WTC11 (cell line): ENCODE measurements around the gene FITM1. TPM values are rescaled to one million over a fixed set of nuclear protein-coding genes. Genes with fewer than 3 reads are reported as not detected.

Source experiments
- ATAC-seq: fragments of 200-7000 bp; cut with Tn5 transposase; 2 replicates; pipeline ENCODE4 v1.10.0; 2021; ENCODE audit warnings: mild to moderate bottlenecking, moderate library complexity
- CTCF ChIA-PET: fragments of 300-600 bp; sonication (Branson Sonifier 250); formaldehyde crosslinking; loops from one replicate; lab custom pipeline; 2021; ENCODE audit warnings: antibody characterized with exemption; lab: Charles Lee
- POLR2A ChIA-PET: fragments of 350-600 bp; sonication (Branson Sonifier 250); formaldehyde crosslinking; loops from one replicate; lab custom pipeline; 2021; ENCODE audit warnings: antibody characterized with exemption; lab: Charles Lee
- DNase-seq: peaks from one replicate; pipeline ENCODE4 v3.0.0; 2021; ENCODE audit warnings: low spot score
- H3K27ac Mint-ChIP-seq: 2 replicates; pipeline ENCODE4 v1.8.0; 2021; ENCODE audit warnings: mixed read lengths
- H3K27me3 Mint-ChIP-seq: 2 replicates; pipeline ENCODE4 v1.8.0; 2021; ENCODE audit warnings: low read depth, mild to moderate bottlenecking, moderate library complexity, mixed read lengths
- H3K36me3 Mint-ChIP-seq: 2 replicates; pipeline ENCODE4 v1.8.0; 2021; ENCODE audit warnings: mixed read lengths
- H3K4me1 Mint-ChIP-seq: 2 replicates; pipeline ENCODE4 v1.8.0; 2022; ENCODE audit warnings: mixed read lengths
- H3K4me3 Mint-ChIP-seq: 2 replicates; pipeline ENCODE4 v1.8.0; 2021; ENCODE audit warnings: mild to moderate bottlenecking, moderate library complexity, mixed read lengths
- H3K9me3 Mint-ChIP-seq: 2 replicates; pipeline ENCODE4 v1.8.0; 2021; ENCODE audit warnings: mixed read lengths
- ATF1 ChIP-seq: sonication (generic); formaldehyde crosslinking; IDR thresholded peaks from 2 replicates; pipeline ENCODE4 v1.8.1; 2023; ENCODE audit warnings: mild to moderate bottlenecking, moderate library complexity, missing genetic modification reagents
- GTF2I ChIP-seq: fragments of 250-450 bp; sonication (Bioruptor Pico); conservative IDR thresholded peaks from 2 replicates; pipeline ENCODE4 v1.4.0; 2021; ENCODE audit warnings: mild to moderate bottlenecking
- HMGA2 ChIP-seq: fragments of 250-450 bp; sonication (Bioruptor Pico); IDR thresholded peaks from 2 replicates; pipeline ENCODE4 v1.4.0; 2021; ENCODE audit warnings: mild to moderate bottlenecking, moderate library complexity
- JUN ChIP-seq: sonication (generic); formaldehyde crosslinking; IDR thresholded peaks from 2 replicates; pipeline ENCODE4 v1.8.0; 2023; ENCODE audit warnings: mild to moderate bottlenecking, missing genetic modification reagents
- MLX ChIP-seq: sonication (generic); formaldehyde crosslinking; IDR thresholded peaks from 2 replicates; pipeline ENCODE4 v1.8.1; 2023; ENCODE audit warnings: mild to moderate bottlenecking, missing genetic modification reagents, moderate library complexity
- NR2C2 ChIP-seq: sonication (generic); formaldehyde crosslinking; IDR thresholded peaks from 2 replicates; pipeline ENCODE4 v1.8.0; 2022; ENCODE audit warnings: mild to moderate bottlenecking, missing genetic modification reagents
- PRDM15 ChIP-seq: sonication (generic); formaldehyde crosslinking; IDR thresholded peaks from 2 replicates; pipeline ENCODE4 v1.8.0; 2022; ENCODE audit warnings: missing genetic modification reagents
- PREB ChIP-seq: sonication (generic); formaldehyde crosslinking; IDR thresholded peaks from 2 replicates; pipeline ENCODE4 v1.8.1; 2022; ENCODE audit warnings: mild to moderate bottlenecking, missing genetic modification reagents, moderate library complexity, borderline replicate concordance
- RELA ChIP-seq: sonication (generic); formaldehyde crosslinking; IDR thresholded peaks from 2 replicates; pipeline ENCODE4 v1.8.1; 2022; ENCODE audit warnings: missing genetic modification reagents, mild to moderate bottlenecking, borderline replicate concordance
- SMAD3 ChIP-seq: sonication (generic); formaldehyde crosslinking; IDR thresholded peaks from 2 replicates; pipeline ENCODE4 v1.8.0; 2022; ENCODE audit warnings: missing genetic modification reagents, mild to moderate bottlenecking, borderline replicate concordance
- USF2 ChIP-seq: sonication (generic); formaldehyde crosslinking; IDR thresholded peaks from 2 replicates; pipeline ENCODE4 v1.8.1; 2023; ENCODE audit warnings: mild to moderate bottlenecking, missing genetic modification reagents, moderate library complexity
- ZBTB43 ChIP-seq: sonication (generic); formaldehyde crosslinking; IDR thresholded peaks from 2 replicates; pipeline ENCODE4 v1.8.1; 2023; ENCODE audit warnings: mild to moderate bottlenecking, missing genetic modification reagents
- ZNF281 ChIP-seq: sonication (generic); formaldehyde crosslinking; IDR thresholded peaks from 2 replicates; pipeline ENCODE4 v1.8.0; 2023; ENCODE audit warnings: mild to moderate bottlenecking, missing genetic modification reagents
- microRNA-seq: library from miRNA; unstranded; fragments of <30 nt; microRNA quantifications from one replicate; pipeline ENCODE4 v1.2.0, GENCODE V29; 2022; ENCODE audit warnings: borderline number of aligned reads
- total RNA-seq: library from RNA; stranded (reverse); gene quantifications from 3 replicates; pipeline ENCODE4 v1.2.3, GENCODE V29; 2021

Gene FITM1
- total RNA-seq, 1 experiment from 2014 or later, result not detected

GRCh38 chr14:24179961-24180796, 49.7 kb downstream of the FITM1 start:
- Mint-ChIP-seq H3K9me3 (no peaks in the 10 kb centered on the region), H3K36me3 (peaks cover 37% of the 10 kb centered on the region), H3K4me1 (no peaks in the 10 kb centered on the region), H3K27me3 (no peaks in the 10 kb centered on the region), H3K27ac (no peak overlapping the region), H3K4me3 (no peak overlapping the region)
- ATAC-seq (no peak), DNase-seq (no peak)
- POLR2A ChIA-PET, result no interaction called here
- TF ChIP-seq USF2 (CRISPR knock-in tag), result no peak
- no peak for TF ChIP-seq ZBTB43 (CRISPR knock-in tag)
- no peak for TF ChIP-seq GTF2I
- TF ChIP-seq PREB, result no peak
- TF ChIP-seq JUN (CRISPR knock-in tag), result no peak
- no peak for TF ChIP-seq HMGA2 (CRISPR knock-in tag)
- TF ChIP-seq NR2C2, result no peak
- no peak for TF ChIP-seq SMAD3 (CRISPR knock-in tag)
- no peak for TF ChIP-seq RELA (CRISPR knock-in tag)
- no peak for TF ChIP-seq ATF1 (CRISPR knock-in tag)
- no peak for TF ChIP-seq ZNF281 (CRISPR knock-in tag)
- TF ChIP-seq PRDM15, result no peak
- CTCF ChIA-PET, result interaction anchor here (0.6 to 1.1 kb wide), 2 partner anchors 19 to 51 kb away, joined by 3 read pairs; partner anchors contain the start of gene IRF9

- no peak for TF ChIP-seq MLX (CRISPR knock-in tag)
- no peaks in the 10 kb centered on the region for H3K4me1 Mint-ChIP-seq
- ChIA-PET POLR2A (no interaction called here), CTCF (interaction anchor here (1.1 to 1.3 kb wide), 2 partner anchors 20 to 251 kb away, joined by 3 read pairs; partner anchors contain the start of gene IRF9)
- DNase-seq, result no peak
- H3K36me3 Mint-ChIP-seq, result peaks cover 47% of the 10 kb centered on the region
- no peaks in the 10 kb centered on the region for H3K27me3 Mint-ChIP-seq
- no peak overlapping the region for H3K27ac Mint-ChIP-seq
- H3K9me3 Mint-ChIP-seq, result no peaks in the 10 kb centered on the region
- H3K4me3 Mint-ChIP-seq, result no peak overlapping the region
- no peak for ATAC-seq
Observed at GRCh38 chr14:24181371-24182077, 51.1 kb downstream of the FITM1 start.

Small RNAs within 50 kb of the gene (microRNA-seq; reads per million reads assigned to microRNA genes)
- not detected for gene MIR7703

Other genes with a start within 250 kb of the FITM1 start
- gene DHRS4, start 176.9 kb upstream of the FITM1 start, total RNA-seq, result 14.5 to 14.9 TPM (median 14.8 TPM) in 3 replicates
- 8.7 to 10.2 TPM (median 9.7 TPM) in 3 replicates for gene DHRS4L2, start 141.7 kb upstream of the FITM1 start, total RNA-seq
- gene CARMIL3, start 78.7 kb upstream of the FITM1 start, total RNA-seq, result 10.6 to 13.0 TPM (median 11.4 TPM) in 3 replicates
- gene CPNE6, start 59.1 kb upstream of the FITM1 start, total RNA-seq, result not detected in 3 replicates
- gene PCK2, start 36.3 kb upstream of the FITM1 start, total RNA-seq, result 51.2 to 67.0 TPM (median 59.2 TPM) in 3 replicates
- 73.6 to 90.2 TPM (median 77.3 TPM) in 3 replicates for gene DCAF11, start 15.9 kb upstream of the FITM1 start, total RNA-seq
- 1.3 to 2.3 TPM (median 1.6 TPM) in 3 replicates for gene NRL, start 15.7 kb upstream of the FITM1 start, total RNA-seq
- 76.8 to 99.1 TPM (median 98.8 TPM) in 3 replicates for gene PSME1, start 5.5 kb downstream of the FITM1 start, total RNA-seq
- gene EMC9, start 10.9 kb downstream of the FITM1 start, total RNA-seq, result 41.3 to 47.9 TPM (median 44.4 TPM) in 3 replicates
- 103 to 112 TPM (median 103 TPM) in 3 replicates for gene PSME2, start 16.0 kb downstream of the FITM1 start, total RNA-seq
- 63.0 to 86.2 TPM (median 68.4 TPM) in 3 replicates for gene RNF31, start 16.8 kb downstream of the FITM1 start, total RNA-seq
- 15.6 to 16.2 TPM (median 15.7 TPM) in 3 replicates for gene IRF9, start 30.6 kb downstream of the FITM1 start, total RNA-seq
- 29.6 to 32.2 TPM (median 31.5 TPM) in 3 replicates for gene REC8, start 41.4 kb downstream of the FITM1 start, total RNA-seq
- gene IPO4, start 58.2 kb downstream of the FITM1 start, total RNA-seq, result 87.6 to 128 TPM (median 91.2 TPM) in 3 replicates
- 27.9 to 29.2 TPM (median 28.4 TPM) in 3 replicates for gene TM9SF1, start 64.8 kb downstream of the FITM1 start, total RNA-seq
- 0.13 to 0.16 TPM in 2 of 3 replicates, not detected in the other for gene TSSK4, start 75.0 kb downstream of the FITM1 start, total RNA-seq
- gene CHMP4A, start 82.8 kb downstream of the FITM1 start, total RNA-seq, result 32.7 to 38.5 TPM (median 36.5 TPM) in 3 replicates
- 12.6 to 18.4 TPM (median 16.9 TPM) in 3 replicates for gene MDP1, start 85.4 kb downstream of the FITM1 start, total RNA-seq
- gene NEDD8, start 101.7 kb downstream of the FITM1 start, total RNA-seq, result 218 to 233 TPM (median 221 TPM) in 3 replicates
- 74.2 to 82.3 TPM (median 78.4 TPM) in 3 replicates for gene GMPR2, start 102.3 kb downstream of the FITM1 start, total RNA-seq
- gene TINF2, start 112.0 kb downstream of the FITM1 start, total RNA-seq, result 32.2 to 39.8 TPM (median 35.7 TPM) in 3 replicates
- gene TGM1, start 132.5 kb downstream of the FITM1 start, total RNA-seq, result 2.5 to 5.2 TPM (median 4.4 TPM) in 3 replicates
- gene RABGGTA, start 140.9 kb downstream of the FITM1 start, total RNA-seq, result 22.3 to 28.1 TPM (median 27.1 TPM) in 3 replicates
- 13.9 to 16.7 TPM (median 15.4 TPM) in 3 replicates for gene DHRS1, start 169.1 kb downstream of the FITM1 start, total RNA-seq
- gene NOP9, start 169.2 kb downstream of the FITM1 start, total RNA-seq, result 34.3 to 44.4 TPM (median 35.0 TPM) in 3 replicates
- gene CIDEB, start 177.3 kb downstream of the FITM1 start, total RNA-seq, result 4.7 to 6.1 TPM (median 5.6 TPM) in 3 replicates
- gene LTB4R2, start 179.5 kb downstream of the FITM1 start, total RNA-seq, result 9.1 to 12.9 TPM (median 9.8 TPM) in 3 replicates
- gene LTB4R, start 180.8 kb downstream of the FITM1 start, total RNA-seq, result 6.9 to 9.4 TPM (median 7.6 TPM) in 3 replicates
- 0.96 to 2.4 TPM (median 1.1 TPM) in 3 replicates for gene ADCY4, start 204.4 kb downstream of the FITM1 start, total RNA-seq
- gene RIPK3, start 209.3 kb downstream of the FITM1 start, total RNA-seq, result 0.37 to 1.2 TPM (median 0.83 TPM) in 3 replicates
- 60.7 to 101 TPM (median 95.9 TPM) in 3 replicates for gene NFATC4, start 237.5 kb downstream of the FITM1 start, total RNA-seq